Mucosa of rectum (tissue), 2 donors: ENCODE measurements around the gene DGKQ.
A peak's percentile ranks its signal among the peaks of the same experiment; 100 is the strongest.
"Not testable (repeated sequence)": the region's sequence is repeated elsewhere in the genome, so short reads cannot be mapped to it uniquely, and the experiment has no call there.

Experiments
- H3K27ac ChIP-seq, 2 donors: one replicate each; pipeline ENCODE4 v1.7.0; 2013; ENCODE audit warnings: inconsistent platforms in 2 of 2, low read depth in 2 of 2, low read length in 2 of 2
- H3K27me3 ChIP-seq, 2 donors: one replicate each; pipeline ENCODE4 v1.7.0; 2013; ENCODE audit warnings: low read length in 2 of 2; ENCODE audit not compliant: control insufficient read depth in 2 of 2, insufficient read depth in 2 of 2
- H3K36me3 ChIP-seq, 2 donors: one replicate each; pipeline ENCODE4 v1.7.0; 2013; ENCODE audit warnings: low read length in 2 of 2; ENCODE audit not compliant: control insufficient read depth in 2 of 2, insufficient read depth in 2 of 2
- H3K4me1 ChIP-seq, 2 donors: one replicate each; pipeline ENCODE4 v1.7.0; 2013; ENCODE audit warnings: low read length in 2 of 2, mild to moderate bottlenecking in 1 of 2; ENCODE audit not compliant: control insufficient read depth in 2 of 2, insufficient read depth in 2 of 2
- H3K4me3 ChIP-seq, 2 donors: one replicate each; pipeline ENCODE4 v1.7.0; 2013; ENCODE audit warnings: low read length in 2 of 2
- H3K9ac ChIP-seq, 2 donors: one replicate each; pipeline ENCODE4 v1.7.0; 2013; ENCODE audit warnings: low read length in 2 of 2, low read depth in 1 of 2, mild to moderate bottlenecking in 1 of 2
- H3K9me3 ChIP-seq, 2 donors: one replicate each; pipeline ENCODE4 v1.7.0; 2013; ENCODE audit warnings: low read length in 2 of 2; ENCODE audit not compliant: control insufficient read depth in 2 of 2
- donor health status: healthy.
- donor health status: Normal muscosa, but diverticular disease.

Gene DGKQ

GRCh38 chr4:946517-947471 lies 26.6 kb downstream of the DGKQ start:
- H3K4me1 ChIP-seq: peaks cover 0 to 9% of the 10 kb centered on the region in 2 donors
- H3K9ac ChIP-seq: no peak overlapping the region
- H3K27me3 ChIP-seq: no peaks in the 10 kb centered on the region
- H3K27ac ChIP-seq: no peak overlapping the region
- H3K9me3 ChIP-seq: no peaks in the 10 kb centered on the region
- peaks cover 0 to 3% of the 10 kb centered on the region in 2 donors for H3K36me3 ChIP-seq
- no peak overlapping the region for H3K4me3 ChIP-seq

GRCh38 chr4:946103-946450 lies 27.3 kb downstream of the DGKQ start:
- no peak overlapping the region for H3K9ac ChIP-seq
- H3K4me1 ChIP-seq: peaks cover 0 to 9% of the 10 kb centered on the region in 2 donors
- no peak overlapping the region for H3K4me3 ChIP-seq
- no peak overlapping the region for H3K27ac ChIP-seq
- no peaks in the 10 kb centered on the region for H3K27me3 ChIP-seq
- no peaks in the 10 kb centered on the region for H3K9me3 ChIP-seq
- H3K36me3 ChIP-seq: no peaks in the 10 kb centered on the region

- Histone ChIP-seq H3K4me3 (no peak overlapping the region), H3K27ac (no peak overlapping the region), H3K9ac (no peak overlapping the region), H3K4me1 (peaks cover 0 to 9% of the 10 kb centered on the region in 2 donors), H3K27me3 (no peaks in the 10 kb centered on the region), H3K9me3 (no peaks in the 10 kb centered on the region), H3K36me3 (no peaks in the 10 kb centered on the region)
Measured at GRCh38 chr4:945274-946102, 27.9 kb downstream of the DGKQ start.

- not testable (repeated sequence) for H3K36me3 ChIP-seq, H3K27me3 ChIP-seq, H3K9ac ChIP-seq, H3K9me3 ChIP-seq, H3K4me3 ChIP-seq, H3K4me1 ChIP-seq, H3K27ac ChIP-seq
Measured at GRCh38 chr4:939508-939907, 33.9 kb downstream of the DGKQ start.

GRCh38 chr4:932713-933070 lies 40.7 kb downstream of the DGKQ start:
- H3K9ac ChIP-seq: peak overlapping the region; percentile 93 to 100
- no peaks in the 10 kb centered on the region for H3K9me3 ChIP-seq
- H3K4me3 ChIP-seq: peak overlapping the region; percentile 86 to 98
- H3K27ac ChIP-seq: peak overlapping the region; percentile 97 to 98
- peaks cover 27 to 28% of the 10 kb centered on the region in 2 donors for H3K4me1 ChIP-seq
- peaks cover 0 to 2% of the 10 kb centered on the region in 2 donors for H3K36me3 ChIP-seq
- H3K27me3 ChIP-seq: no peaks in the 10 kb centered on the region

- Histone ChIP-seq H3K4me3 (peak within 1 kb of the TSS; percentile 86 to 98), H3K9ac (peak within 1 kb of the TSS; percentile 95 to 100), H3K4me1 (peaks cover 27 to 28% of the 10 kb centered on the region in 2 donors), H3K9me3 (no peaks in the 10 kb centered on the region), H3K27ac (peak within 1 kb of the TSS; percentile 97 to 98), H3K27me3 (no peaks in the 10 kb centered on the region), H3K36me3 (peaks cover 0 to 2% of the 10 kb centered on the region in 2 donors)
Measured at GRCh38 chr4:931960-932712, 41.2 kb downstream of the DGKQ start, which contains the start of the genes GAK and TMEM175. Gene GAK (minus strand): TSS chr4:932316. CDS start chr4:932187, 129 bp downstream. Gene TMEM175 (plus strand): TSS chr4:932460. CDS start chr4:947740, 15,280 bp downstream.

- Histone ChIP-seq H3K9me3 (no peaks in the 10 kb centered on the region), H3K36me3 (peaks cover 0 to 2% of the 10 kb centered on the region in 2 donors), H3K27me3 (no peaks in the 10 kb centered on the region), H3K4me3 (peak overlapping the region; percentile 86 to 98), H3K27ac (peak overlapping the region; percentile 97 to 98), H3K9ac (peak overlapping the region; percentile 95 to 100), H3K4me1 (peaks cover 27 to 28% of the 10 kb centered on the region in 2 donors)
Measured at GRCh38 chr4:931194-931959, 42.0 kb downstream of the DGKQ start.

GRCh38 chr4:930827-931193 lies 42.6 kb downstream of the DGKQ start:
- Histone ChIP-seq H3K9me3 (no peaks in the 10 kb centered on the region), H3K9ac (peak overlapping the region; percentile 95 to 100), H3K27ac (peak overlapping the region; percentile 97 to 98), H3K4me3 (peak overlapping the region; percentile 86 to 98), H3K27me3 (no peaks in the 10 kb centered on the region), H3K4me1 (peaks cover 27 to 28% of the 10 kb centered on the region in 2 donors), H3K36me3 (peaks cover 0 to 2% of the 10 kb centered on the region in 2 donors)

GRCh38 chr4:930028-930551 lies 43.3 kb downstream of the DGKQ start:
- Histone ChIP-seq H3K4me3 (peak overlapping the region in 1 of 2 donors; percentile 98), H3K9ac (no peak overlapping the region), H3K9me3 (no peaks in the 10 kb centered on the region), H3K36me3 (peaks cover 0 to 2% of the 10 kb centered on the region in 2 donors), H3K27me3 (no peaks in the 10 kb centered on the region), H3K27ac (peak overlapping the region; percentile 97 to 98), H3K4me1 (peaks cover 28 to 30% of the 10 kb centered on the region in 2 donors)
